Measurements from ENCODE around the gene PRR12. TPM values are rescaled to one million over a fixed set of nuclear protein-coding genes. Genes with fewer than 3 reads are reported as not detected.

Gene PRR12
- total RNA-seq, 1 donor from 2014 or later: 58.5 TPM

DNA sequence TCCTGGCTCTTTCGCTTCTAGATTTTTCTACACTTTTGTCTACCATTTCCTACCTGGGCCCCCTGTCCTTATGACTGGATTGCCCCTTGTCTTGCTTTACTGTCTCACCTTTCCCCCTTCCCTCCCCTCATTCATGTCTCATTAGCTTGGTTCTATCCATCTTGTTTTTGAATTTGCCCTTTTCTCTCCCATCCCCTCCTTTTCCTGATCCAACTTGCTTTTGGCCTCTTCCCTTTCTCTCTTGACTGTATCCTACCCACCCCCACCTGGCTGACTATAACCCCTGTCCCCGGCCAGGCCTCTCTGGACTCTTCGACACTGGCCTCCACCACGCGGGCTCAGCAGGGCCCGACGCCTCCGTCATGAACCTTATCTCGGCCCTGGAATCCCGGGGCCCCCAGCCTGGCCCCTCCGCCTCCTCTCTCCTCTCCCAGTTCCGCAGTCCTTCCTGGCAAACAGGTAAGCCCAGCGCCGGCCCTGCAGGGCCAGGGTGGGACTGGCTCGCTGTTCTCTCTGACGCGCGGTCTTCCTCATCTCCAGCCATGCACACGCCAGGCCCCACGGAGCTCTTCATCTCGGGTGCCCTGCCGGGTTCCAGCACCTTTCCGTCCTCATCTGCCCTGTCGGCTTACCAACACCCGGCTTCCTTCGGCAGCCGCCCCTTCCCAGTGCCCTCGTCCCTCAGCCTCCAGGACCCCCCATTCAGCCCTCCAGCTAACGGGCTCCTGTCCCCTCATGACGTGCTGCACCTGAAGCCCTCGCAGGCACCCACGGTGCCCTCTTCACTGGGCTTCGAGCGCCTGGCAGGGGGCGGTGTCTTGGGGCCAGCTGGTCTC is 3.4 kb downstream of the PRR12 start:
- Mint-ChIP-seq H3K36me3 (peaks cover 5% of the 10 kb centered on the region), H3K4me1 (peaks cover 20% of the 10 kb centered on the region), H3K4me3 (peak overlapping the region; percentile 86), H3K27me3 (ENCODE audit: low read depth) (no peaks in the 10 kb centered on the region), H3K27ac (peak overlapping the region; percentile 91), H3K9me3 (no peaks in the 10 kb centered on the region)
- no peak for DNase-seq (ENCODE audit: low spot score in 2 of 2, unreplicated experiment in 2 of 2)
- TF ChIP-seq, protein P1, sequence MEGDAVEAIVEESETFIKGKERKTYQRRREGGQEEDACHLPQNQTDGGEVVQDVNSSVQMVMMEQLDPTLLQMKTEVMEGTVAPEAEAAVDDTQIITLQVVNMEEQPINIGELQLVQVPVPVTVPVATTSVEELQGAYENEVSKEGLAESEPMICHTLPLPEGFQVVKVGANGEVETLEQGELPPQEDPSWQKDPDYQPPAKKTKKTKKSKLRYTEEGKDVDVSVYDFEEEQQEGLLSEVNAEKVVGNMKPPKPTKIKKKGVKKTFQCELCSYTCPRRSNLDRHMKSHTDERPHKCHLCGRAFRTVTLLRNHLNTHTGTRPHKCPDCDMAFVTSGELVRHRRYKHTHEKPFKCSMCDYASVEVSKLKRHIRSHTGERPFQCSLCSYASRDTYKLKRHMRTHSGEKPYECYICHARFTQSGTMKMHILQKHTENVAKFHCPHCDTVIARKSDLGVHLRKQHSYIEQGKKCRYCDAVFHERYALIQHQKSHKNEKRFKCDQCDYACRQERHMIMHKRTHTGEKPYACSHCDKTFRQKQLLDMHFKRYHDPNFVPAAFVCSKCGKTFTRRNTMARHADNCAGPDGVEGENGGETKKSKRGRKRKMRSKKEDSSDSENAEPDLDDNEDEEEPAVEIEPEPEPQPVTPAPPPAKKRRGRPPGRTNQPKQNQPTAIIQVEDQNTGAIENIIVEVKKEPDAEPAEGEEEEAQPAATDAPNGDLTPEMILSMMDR (IDR thresholded peaks at IDR 0.05; ENCODE audit: unreplicated experiment): no peak

DNA sequence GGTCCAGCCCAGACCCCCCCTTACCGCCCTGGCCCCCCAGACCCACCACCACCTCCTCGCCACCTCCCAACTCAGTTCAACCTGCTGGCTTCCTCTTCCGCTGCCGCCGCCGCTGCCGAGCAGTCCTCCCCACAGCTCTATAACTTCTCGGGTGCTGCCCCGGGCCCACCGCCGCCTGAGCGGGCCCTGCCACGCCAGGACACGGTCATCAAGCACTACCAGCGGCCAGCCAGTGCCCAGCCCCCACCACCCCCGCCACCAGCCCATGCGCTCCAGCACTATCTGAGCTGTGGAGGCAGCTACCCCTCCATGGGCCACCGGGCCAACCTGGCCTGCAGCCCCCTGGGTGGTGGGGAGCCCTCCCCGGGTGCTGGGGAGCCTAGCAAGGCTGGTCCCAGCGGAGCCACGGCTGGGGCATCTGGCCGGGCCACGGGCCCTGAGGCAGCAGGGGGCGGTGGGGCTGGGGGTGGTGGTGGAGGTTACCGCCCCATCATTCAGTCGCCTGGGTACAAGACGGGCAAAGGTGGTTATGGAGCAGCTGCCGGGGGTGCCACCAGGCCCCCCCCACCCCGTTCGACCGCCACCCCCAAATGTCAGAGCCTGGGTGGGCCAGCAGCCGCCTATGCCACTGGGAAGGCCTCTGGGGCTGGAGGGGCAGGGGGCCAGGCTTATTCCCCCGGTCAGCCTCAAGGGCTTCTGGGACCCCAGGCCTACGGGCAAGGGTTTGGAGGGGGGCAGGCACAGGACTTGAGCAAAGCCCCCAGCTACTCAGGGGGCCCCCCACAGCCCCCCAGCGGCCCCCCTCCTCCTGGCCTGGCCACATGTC is 4.2 kb downstream of the PRR12 start:
- Mint-ChIP-seq H3K4me1 (peaks cover 20% of the 10 kb centered on the region), H3K4me3 (no peak overlapping the region)
- TF ChIP-seq, protein P1 (IDR thresholded peaks at IDR 0.05; ENCODE audit: unreplicated experiment): no peak

DNA sequence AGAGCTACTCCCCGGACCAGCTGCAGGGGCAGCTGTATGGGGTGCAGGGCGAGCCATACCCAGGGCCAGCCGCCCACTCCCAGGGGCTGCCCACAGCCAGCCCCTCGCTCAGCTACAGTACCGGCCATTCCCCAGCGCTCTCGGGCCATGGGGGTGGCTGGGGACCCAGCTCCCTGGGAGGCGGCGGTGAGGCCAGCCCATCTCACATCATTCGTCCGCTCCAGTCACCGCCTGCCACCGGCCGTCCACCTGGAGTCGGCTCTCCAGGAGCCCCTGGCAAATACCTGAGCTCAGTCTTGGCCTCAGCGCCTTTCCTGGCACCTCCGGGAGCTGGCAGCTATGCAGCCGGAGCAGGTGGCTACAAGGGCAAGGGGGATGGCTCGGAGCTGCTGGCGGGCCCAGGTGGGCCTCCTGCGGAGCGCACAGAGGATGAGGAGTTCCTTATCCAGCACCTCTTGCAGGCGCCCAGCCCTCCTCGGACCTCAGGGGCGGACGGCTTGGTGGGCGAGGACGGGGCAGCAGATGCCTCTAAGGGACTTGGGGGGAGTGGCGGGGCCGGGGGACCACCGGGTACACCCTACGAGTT is 4.9 kb downstream of the PRR12 start:
- TF ChIP-seq, protein P1 (IDR thresholded peaks at IDR 0.05; ENCODE audit: unreplicated experiment): no peak
- no peak overlapping the region for H3K27ac Mint-ChIP-seq
- no peak for DNase-seq (ENCODE audit: low spot score in 2 of 2, unreplicated experiment in 2 of 2)
- peaks cover 20% of the 10 kb centered on the region for H3K4me1 Mint-ChIP-seq
- H3K27me3 Mint-ChIP-seq (ENCODE audit: low read depth): no peaks in the 10 kb centered on the region
- no peaks in the 10 kb centered on the region for H3K9me3 Mint-ChIP-seq
- no peak overlapping the region for H3K4me3 Mint-ChIP-seq
- H3K36me3 Mint-ChIP-seq: peaks cover 12% of the 10 kb centered on the region

More for the DNA sequence above, 4.2 kb downstream of the PRR12 start:
- no peak overlapping the region for H3K27ac Mint-ChIP-seq
- H3K27me3 Mint-ChIP-seq (ENCODE audit: low read depth): no peaks in the 10 kb centered on the region
- no peaks in the 10 kb centered on the region for H3K9me3 Mint-ChIP-seq
- no peak for DNase-seq (ENCODE audit: low spot score in 2 of 2, unreplicated experiment in 2 of 2)
- H3K36me3 Mint-ChIP-seq: peaks cover 9% of the 10 kb centered on the region

DNA sequence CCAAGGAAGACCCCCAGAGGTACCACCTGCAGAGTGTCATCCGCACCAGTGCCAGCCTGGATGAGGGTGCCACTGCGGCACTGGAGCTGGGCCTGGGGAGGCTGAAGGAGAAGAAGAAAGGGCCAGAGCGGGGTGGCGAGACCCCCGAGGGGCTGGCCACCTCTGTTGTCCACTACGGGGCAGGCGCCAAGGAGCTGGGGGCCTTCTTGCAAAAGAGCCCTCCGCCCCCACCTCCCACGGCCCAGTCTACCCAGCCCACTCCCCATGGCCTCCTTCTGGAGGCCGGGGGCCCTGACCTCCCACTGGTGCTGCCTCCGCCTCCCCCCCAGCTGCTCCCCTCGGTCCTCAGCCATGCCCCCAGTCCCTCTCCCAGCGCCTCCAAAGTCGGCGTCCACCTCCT is 5.4 kb downstream of the PRR12 start:
- DNase-seq (ENCODE audit: low spot score in 2 of 2, unreplicated experiment in 2 of 2): no peak
- no peaks in the 10 kb centered on the region for H3K9me3 Mint-ChIP-seq
- H3K4me1 Mint-ChIP-seq: peaks cover 20% of the 10 kb centered on the region
- TF ChIP-seq, protein P1 (IDR thresholded peaks at IDR 0.05; ENCODE audit: unreplicated experiment): no peak
- no peaks in the 10 kb centered on the region for H3K27me3 Mint-ChIP-seq (ENCODE audit: low read depth)
- peaks cover 15% of the 10 kb centered on the region for H3K36me3 Mint-ChIP-seq
- no peak overlapping the region for H3K4me3 Mint-ChIP-seq
- H3K27ac Mint-ChIP-seq: no peak overlapping the region

GRCh38 chr19:49596954-49597702 is 6.1 kb downstream of the PRR12 start:
- H3K27ac Mint-ChIP-seq: no peak overlapping the region
- no peak overlapping the region for H3K4me3 Mint-ChIP-seq
- TF ChIP-seq, protein P1 (IDR thresholded peaks at IDR 0.05; ENCODE audit: unreplicated experiment): no peak
- no peaks in the 10 kb centered on the region for H3K9me3 Mint-ChIP-seq
- H3K27me3 Mint-ChIP-seq (ENCODE audit: low read depth): no peaks in the 10 kb centered on the region
- DNase-seq (ENCODE audit: low spot score in 2 of 2, unreplicated experiment in 2 of 2): no peak
- H3K36me3 Mint-ChIP-seq: peaks cover 20% of the 10 kb centered on the region
- H3K4me1 Mint-ChIP-seq: peaks cover 20% of the 10 kb centered on the region

All from mesothelial cell of epicardium (in vitro differentiated cells).